GM21717 (cell line): ENCODE measurements around the gene ARHGEF17.

Source experiments
- ATAC-seq: cut with Tn5 transposase; IDR thresholded peaks from one replicate; pipeline ENCODE4 v1.9.1; 2021; ENCODE audit warnings: mild to moderate bottlenecking, moderate library complexity; ENCODE audit not compliant: unreplicated experiment

ARHGEF17 gene

GRCh38 chr11:73379189-73379880 lies 71.3 kb downstream of the ARHGEF17 start:
- no peak for ATAC-seq

DNA sequence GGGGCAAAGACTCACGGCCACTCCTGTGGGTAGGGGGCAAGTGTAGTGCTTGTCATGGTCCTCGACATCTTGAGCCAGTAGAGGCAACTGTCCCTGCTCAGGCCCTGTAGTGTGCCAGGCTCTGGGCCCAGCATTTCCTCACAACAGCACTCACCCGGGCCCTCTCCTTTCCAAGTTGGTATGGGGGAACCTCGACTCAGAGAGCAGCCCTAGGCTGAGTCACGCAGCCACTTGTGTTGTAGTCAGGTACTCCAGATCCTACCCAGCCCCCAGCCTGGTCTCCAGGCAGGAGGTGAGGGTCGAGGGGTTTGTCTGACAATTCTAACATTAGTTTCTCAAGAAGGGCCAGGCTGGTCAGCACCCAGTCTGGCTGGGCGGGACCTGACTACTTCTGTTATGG lies 72.3 kb downstream of the ARHGEF17 start:
- no peak for ATAC-seq

DNA sequence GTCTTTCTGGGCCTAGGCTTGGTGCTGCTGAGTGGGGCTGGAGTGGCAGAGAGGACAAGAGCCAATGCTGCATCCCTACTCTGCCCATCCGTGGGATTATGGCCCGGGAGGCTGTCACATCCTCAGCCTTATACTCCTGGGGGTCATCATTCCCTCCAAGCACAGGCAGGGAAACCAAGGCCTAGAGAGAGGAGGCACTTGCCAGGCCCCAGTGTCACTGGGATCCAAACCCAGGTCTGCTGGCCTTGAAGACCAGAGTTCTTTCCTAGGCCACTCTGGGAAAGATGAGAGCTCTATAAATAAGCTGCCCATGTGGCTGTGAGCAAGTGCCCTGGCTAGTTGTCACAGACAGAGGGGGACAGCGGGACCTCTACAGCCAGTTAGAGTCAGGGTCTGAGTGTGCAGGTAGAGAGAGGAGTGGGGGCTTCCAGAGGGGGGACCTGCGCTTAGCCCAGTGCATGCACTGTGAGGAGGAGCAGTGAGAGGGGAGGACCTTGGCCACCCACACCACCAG lies 72.9 kb downstream of the ARHGEF17 start:
- no peak for ATAC-seq

DNA sequence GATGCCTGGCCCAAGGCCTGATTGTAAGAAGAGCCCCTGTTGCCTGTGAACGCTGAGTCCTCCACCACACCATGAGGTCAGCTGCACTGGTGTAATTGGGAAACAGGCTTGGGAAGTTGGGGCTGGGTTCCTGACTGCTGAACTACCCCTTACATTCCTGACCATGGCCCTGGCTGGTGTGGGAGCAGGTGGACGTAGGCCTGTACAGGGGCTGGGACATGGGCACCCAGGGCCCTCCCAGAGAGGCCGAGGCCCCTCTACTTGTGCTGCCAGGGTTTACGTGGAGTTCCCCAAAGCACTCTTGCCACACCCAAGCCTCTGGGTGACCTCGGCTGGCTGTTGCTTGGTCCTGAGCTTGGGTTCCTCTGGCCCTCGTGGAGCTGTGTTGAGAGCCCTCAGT lies 73.5 kb downstream of the ARHGEF17 start:
- no peak for ATAC-seq

DNA sequence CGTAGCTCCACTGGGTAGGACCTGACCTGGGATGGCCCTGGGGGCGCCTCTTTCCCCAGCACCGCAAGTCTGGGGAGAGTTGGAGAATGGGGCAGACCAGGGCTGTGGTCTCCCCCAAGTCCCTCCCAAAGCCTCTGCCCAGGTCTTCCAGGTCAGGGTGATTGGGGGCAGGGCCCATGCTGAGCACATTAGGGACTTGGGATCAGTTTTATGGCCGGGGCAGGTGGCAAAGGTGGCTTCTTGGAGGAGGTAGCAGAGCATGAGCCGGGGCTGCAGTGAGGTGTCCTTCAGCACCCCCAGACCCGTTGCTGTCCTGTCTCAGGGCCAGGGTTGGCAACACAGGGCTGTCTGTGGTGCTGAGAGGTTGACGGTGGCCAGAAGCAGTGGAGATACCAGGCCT lies 74.1 kb downstream of the ARHGEF17 start:
- ATAC-seq: no peak

GRCh38 chr11:73382747-73383146 lies 74.7 kb downstream of the ARHGEF17 start:
- ATAC-seq: no peak

DNA sequence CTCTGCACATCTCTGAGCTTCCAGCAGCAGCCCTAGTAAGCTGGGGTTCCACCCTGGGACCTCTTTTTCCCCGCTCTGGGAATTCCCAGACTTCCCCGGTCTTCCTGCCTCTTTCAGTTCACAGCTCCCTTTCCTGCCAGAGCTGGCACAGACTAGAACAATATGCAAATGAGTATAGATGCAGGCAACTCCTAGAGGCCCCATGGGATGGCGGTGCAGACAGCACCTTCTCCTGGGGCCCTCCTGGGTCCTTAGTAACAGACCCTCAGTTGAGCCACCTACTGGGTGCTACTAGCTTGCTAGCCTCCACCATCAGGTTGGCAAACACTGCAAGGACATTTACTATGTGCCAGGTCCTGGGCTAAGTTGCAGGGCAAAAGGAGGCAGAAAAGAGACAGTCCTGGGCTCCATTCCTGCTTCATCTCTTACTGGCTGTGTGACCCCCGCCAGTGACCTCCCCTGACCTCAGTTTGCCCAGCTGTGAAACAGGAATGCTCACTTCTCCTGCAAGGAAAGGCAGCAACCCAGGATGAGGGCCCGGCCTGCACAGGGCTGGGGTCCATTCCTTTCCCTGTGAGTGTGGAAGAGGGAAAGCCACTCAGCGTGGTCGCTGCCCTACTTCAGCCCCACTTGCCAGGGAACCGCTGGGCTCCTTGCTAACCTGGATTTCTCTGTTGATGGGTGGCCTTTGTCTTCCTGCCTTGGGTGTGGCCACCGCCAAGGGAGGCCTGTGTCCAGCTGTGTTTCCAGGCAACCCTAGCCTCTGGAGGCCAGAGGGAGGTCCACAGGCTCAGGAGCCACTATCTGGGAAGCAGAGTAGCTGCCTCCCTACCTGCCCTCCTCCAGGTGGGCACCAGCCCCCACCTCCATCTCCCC lies 75.4 kb downstream of the ARHGEF17 start:
- ATAC-seq: no peak

GRCh38 chr11:73384125-73384441 lies 76.0 kb downstream of the ARHGEF17 start:
- no peak for ATAC-seq

DNA sequence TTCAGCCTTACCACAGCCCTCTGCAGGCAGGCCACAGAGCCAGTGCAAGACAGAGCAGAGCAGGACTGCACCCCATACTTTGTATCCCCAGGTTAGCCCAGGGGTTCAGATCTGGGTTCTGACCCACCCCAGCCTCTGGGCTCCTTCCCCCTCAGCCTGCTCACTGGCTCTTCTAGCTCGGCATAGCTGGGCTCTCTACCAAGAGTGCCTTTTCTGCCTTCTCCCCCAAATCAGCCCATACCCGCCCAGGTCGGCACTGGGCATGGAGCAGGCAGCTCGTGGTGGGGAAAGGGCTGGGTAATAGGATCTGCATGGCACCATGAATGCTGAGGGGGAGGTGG lies 76.4 kb downstream of the ARHGEF17 start:
- ATAC-seq: no peak

- peak; percentile 44 for ATAC-seq
Measured at GRCh38 chr11:73384872-73385689, 77.0 kb downstream of the ARHGEF17 start.

- ATAC-seq: no peak
Measured at GRCh38 chr11:73386016-73386415, 77.9 kb downstream of the ARHGEF17 start.

DNA sequence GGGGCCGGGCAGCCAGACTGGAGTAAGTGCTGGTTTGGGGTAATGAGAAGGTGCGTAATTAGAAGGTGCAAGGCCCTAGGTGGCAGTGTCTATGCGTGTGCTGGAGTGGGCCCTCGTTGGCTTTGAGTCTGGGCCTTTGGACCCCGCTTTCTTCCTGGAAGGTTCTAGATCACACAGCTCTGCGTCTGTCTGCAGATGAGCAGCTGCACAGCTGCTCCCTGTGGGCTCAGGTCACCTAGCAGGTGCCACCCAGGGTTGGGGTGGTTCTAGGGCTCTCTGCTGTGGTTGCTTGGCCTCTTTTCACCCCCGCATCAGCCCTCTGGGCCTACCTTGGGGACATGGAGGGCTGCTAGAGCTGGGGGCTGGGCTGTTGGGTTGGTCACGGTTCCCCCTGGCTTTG lies 78.5 kb downstream of the ARHGEF17 start:
- ATAC-seq: no peak

DNA sequence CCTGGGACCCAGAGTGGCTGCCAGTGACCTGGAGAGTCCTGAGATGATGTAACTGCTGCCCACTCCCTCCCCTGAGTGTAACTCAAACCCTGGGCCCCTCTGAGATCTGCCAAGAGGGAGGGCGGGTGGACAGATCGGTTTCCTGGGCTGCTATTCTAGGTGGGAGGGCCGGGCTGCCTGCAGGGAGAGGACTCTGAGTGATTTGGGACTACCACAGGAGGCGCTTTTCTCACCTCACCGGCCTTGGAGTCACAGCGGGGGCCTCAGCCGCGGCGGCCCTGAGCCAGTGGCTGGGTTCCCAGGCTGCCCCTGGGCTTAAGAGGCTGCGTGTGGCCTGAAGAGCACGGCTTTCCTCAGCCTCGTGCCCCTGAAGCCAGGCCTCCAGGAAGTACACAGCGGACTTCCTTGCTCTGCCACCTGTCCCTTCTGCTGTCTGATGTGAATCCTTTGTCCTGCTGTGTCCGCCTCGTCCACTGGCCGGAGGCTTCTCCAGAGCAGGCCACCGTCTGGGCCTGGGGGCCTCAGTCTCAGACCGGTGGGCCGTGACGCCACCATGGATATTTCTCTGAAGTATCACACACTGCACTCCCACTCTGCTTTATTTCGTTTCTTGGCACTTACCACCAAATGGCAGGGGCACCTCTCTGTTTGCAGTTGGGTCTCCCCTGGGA lies 79.7 kb downstream of the ARHGEF17 start:
- ATAC-seq: no peak

DNA sequence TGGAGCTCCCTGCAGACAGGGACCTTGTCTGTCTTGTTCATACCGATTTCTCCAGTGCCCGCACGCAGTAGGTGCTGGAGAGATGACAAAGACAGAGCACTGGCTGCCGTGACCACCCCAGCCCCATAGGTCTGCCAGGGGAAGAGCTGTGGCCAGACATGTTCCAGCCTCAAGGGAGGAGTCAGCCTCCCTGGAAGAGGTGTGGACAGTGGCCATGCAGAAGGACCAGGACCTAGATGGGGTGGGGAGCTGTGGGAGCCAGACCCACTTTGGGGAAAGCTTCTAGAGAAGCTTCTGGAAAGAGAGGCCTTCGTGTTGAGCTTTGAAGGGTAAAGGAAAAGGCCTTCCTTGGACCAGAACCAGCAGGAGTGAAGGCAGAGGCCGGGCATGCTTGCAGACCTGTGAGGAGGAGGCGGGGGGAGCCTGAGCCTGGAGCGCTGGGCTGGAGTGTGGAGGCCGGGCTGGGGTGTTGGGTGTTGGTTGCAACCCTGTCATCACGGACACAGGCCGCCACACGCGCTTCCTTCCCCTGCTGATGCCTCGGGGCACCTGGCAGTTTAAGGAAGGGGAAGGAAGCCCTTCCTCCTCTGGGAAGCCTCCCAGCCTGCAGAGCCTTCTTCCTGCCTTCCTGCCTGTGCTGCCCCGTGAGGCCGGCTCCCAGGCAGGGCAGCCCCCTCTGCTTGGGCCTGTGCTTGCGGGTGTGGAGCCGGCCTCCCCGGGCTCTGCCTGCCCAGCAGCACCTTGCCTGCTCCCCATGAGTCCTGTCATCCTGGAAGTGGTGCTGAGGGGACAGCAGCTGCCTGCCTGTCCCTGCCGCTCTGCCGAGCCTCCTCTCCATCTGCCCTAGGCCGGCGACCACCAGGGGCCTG lies 80.4 kb downstream of the ARHGEF17 start:
- ATAC-seq: no peak

DNA sequence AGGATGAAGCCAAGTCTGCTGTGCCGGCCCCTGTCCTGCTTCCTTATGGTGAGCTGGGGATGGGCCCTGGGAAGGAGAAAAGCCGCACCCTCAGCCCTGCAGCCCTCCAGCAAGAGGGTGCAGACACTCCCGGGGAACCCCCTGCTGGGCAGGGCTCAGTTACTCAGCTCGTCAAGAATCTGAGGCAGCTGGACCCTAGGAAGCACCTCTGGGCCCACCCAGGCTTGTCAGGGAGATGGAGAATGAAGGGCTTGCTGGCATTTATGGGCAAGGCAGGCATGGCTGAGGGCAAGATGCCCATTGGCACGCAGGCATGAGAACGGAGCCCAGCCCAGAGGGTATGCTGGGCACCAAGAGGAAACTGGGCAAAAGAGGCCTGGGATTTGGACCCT lies 81.1 kb downstream of the ARHGEF17 start:
- no peak for ATAC-seq

DNA sequence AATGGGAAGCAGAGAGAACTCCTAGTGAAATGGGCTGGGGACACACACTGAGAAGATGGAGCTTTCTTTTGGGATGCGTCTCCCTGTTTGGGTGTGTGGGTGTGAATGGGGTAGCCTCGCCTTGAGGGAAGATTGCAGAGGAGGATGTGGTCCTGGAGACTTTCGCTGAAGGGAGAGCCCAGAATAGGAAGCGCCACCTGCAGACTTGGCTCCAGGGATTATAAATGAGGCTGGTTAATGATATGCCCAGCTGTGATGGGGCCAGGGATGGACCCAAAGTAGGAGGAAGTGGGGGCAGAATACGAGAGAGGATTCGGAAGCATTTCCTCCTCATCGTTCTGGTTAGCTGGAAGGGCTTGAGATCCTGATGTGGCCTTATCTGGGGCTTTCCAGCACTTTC lies 81.8 kb downstream of the ARHGEF17 start:
- ATAC-seq: no peak

- ATAC-seq: no peak
Measured at GRCh38 chr11:73390601-73391565, 82.8 kb downstream of the ARHGEF17 start.

DNA sequence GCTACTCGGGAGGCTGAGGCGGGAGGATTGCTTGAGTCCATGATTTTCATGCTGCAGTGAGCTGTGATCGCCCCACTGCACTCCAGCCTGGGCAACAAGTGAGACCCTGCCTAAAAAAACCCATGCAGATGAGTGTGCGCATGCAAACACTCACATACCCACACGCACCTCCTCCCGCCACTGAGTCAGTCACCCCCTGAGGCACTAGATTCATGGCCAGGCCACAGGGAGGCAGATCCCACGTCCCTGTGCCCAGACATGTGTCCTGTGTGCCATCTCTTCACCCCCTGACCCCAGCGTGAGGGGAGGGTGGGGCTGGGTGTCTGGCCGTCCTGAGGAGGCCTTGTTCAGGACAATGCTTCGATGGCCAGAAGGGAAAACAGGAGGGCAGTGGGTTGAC lies 83.6 kb downstream of the ARHGEF17 start:
- no peak for ATAC-seq
